PC-9 (cell line): ENCODE measurements around the gene ITCH. TPM values are rescaled to one million over a fixed set of nuclear protein-coding genes. Genes with fewer than 3 reads are reported as not detected.

Experiments
- BruUV-seq: library from RNA; stranded (reverse); fragments of 400-500 nt; replicated peaks from 2 replicates; lab custom pipeline; 2021; lab: Mats Ljungman, UMichigan
- CTCF ChIA-PET: fragments of 300-600 bp; sonication (Branson Sonifier 250); formaldehyde crosslinking; loops from one replicate; lab custom pipeline; 2022; ENCODE audit warnings: antibody characterized with exemption; lab: Charles Lee
- POLR2A ChIA-PET: fragments of 300-600 bp; sonication (Branson Sonifier 250); formaldehyde crosslinking; loops from one replicate; lab custom pipeline; 2022; ENCODE audit warnings: antibody characterized with exemption; ENCODE audit not compliant: unreplicated experiment; lab: Charles Lee
- DNase-seq, 2 experiments: peaks; one replicate each; pipeline versions ENCODE4 v3.0.0 to v3.0.0-alpha.2; 2015 to 2022; ENCODE audit warnings: mixed read lengths in 1 of 2
- H2AFZ ChIP-seq: fragments of 200-600 bp; sonication (generic); 2 replicates; pipeline ENCODE4 v1.8.1; 2017; ENCODE audit warnings: antibody characterized with exemption
- H3F3A ChIP-seq: fragments of 200-600 bp; sonication (generic); 2 replicates; pipeline ENCODE4 v1.8.1; 2017; ENCODE audit warnings: antibody characterized with exemption, mild to moderate bottlenecking, low read depth; ENCODE audit not compliant: insufficient read depth
- H3K27ac ChIP-seq: fragments of 200-600 bp; sonication (generic); 2 replicates; pipeline ENCODE4 v1.6.1; 2016; ENCODE audit warnings: mixed run types
- H3K27me3 ChIP-seq: fragments of 200-600 bp; sonication (generic); 2 replicates; pipeline ENCODE4 v1.6.1; 2016; ENCODE audit warnings: low read depth, mixed run types; ENCODE audit not compliant: insufficient read depth
- H3K36me3 ChIP-seq: fragments of 200-600 bp; sonication (generic); 2 replicates; pipeline ENCODE4 v1.6.1; 2016; ENCODE audit warnings: low read depth, mixed run types
- H3K4me1 ChIP-seq: fragments of 200-600 bp; sonication (generic); replicated peaks from 2 replicates; pipeline ENCODE4 v1.6.1; 2016; ENCODE audit warnings: mixed run types; ENCODE audit not compliant: insufficient read depth
- H3K4me2 ChIP-seq: fragments of 200-600 bp; sonication (generic); 2 replicates; pipeline ENCODE4 v1.6.1; 2017; ENCODE audit warnings: mixed run types
- H3K4me3 ChIP-seq: fragments of 200-600 bp; sonication (generic); 2 replicates; pipeline ENCODE4 v1.6.1; 2016; ENCODE audit warnings: mixed run types
- H3K79me2 ChIP-seq: fragments of 200-600 bp; sonication (generic); 2 replicates; pipeline ENCODE4 v1.6.1; 2017; ENCODE audit warnings: low read depth, mixed run types
- H3K9me2 ChIP-seq: fragments of 200-600 bp; sonication (generic); 2 replicates; pipeline ENCODE4 v1.8.1; 2017; ENCODE audit warnings: mild to moderate bottlenecking; ENCODE audit not compliant: insufficient read depth
- H3K9me3 ChIP-seq: fragments of 200-600 bp; sonication (generic); 2 replicates; pipeline ENCODE4 v1.8.1; 2016; ENCODE audit warnings: low read depth; ENCODE audit not compliant: insufficient read depth
- H4K20me1 ChIP-seq: fragments of 200-600 bp; sonication (generic); 2 replicates; pipeline ENCODE4 v1.8.1; 2017; ENCODE audit not compliant: insufficient read depth
- CTCF ChIP-seq: fragments of 200-600 bp; sonication (generic); conservative IDR thresholded peaks from 2 replicates; pipeline ENCODE4 v1.6.1; 2017; ENCODE audit warnings: mixed run types, antibody characterized with exemption, mild to moderate bottlenecking, moderate library complexity
- EZH2 ChIP-seq: fragments of 200-600 bp; sonication (generic); IDR thresholded peaks from 2 replicates; pipeline ENCODE4 v1.8.0; 2017; ENCODE audit warnings: antibody characterized with exemption, low read depth
- intact Hi-C: fragments of 100-400 bp; cut with micrococcal nuclease; formaldehyde crosslinking; loops from one replicate; pipeline ENCODE4 v1.10.0; 2022; ENCODE audit not compliant: unreplicated experiment
- total RNA-seq: library from RNA; stranded (reverse); gene quantifications from 2 replicates; pipeline ENCODE4 v1.2.3, GENCODE V29; 2021

The ITCH gene
- total RNA-seq, 1 experiment from 2014 or later = 144 TPM

- no peak for DNase-seq
- intact Hi-C loops = no loop called here
- no peak overlapping the region for H3K27ac ChIP-seq
- H3K27me3 ChIP-seq = no peaks in the 10 kb centered on the region
- POLR2A ChIA-PET = no interaction called here
- no peaks in the 10 kb centered on the region for H3K9me2 ChIP-seq
- H3K9me3 ChIP-seq = no peaks in the 10 kb centered on the region
- CTCF ChIA-PET = no interaction called here
- H2AFZ ChIP-seq = no peak overlapping the region
- H3K36me3 ChIP-seq = peaks cover 36% of the 10 kb centered on the region
- TF ChIP-seq CTCF (no peak), EZH2 (no peak)
- H4K20me1 ChIP-seq = no peaks in the 10 kb centered on the region
- H3F3A ChIP-seq = peaks cover 1% of the 10 kb centered on the region; the same call in 1 of the 2 replicates
- peaks cover 3% of the 10 kb centered on the region; the same call in 1 of the 2 replicates for H3K4me1 ChIP-seq
- 0 out of 2 replicates have a peak, but pooled peaks cover 4% of the 10 kb centered on the region for H3K79me2 ChIP-seq
- H3K4me3 ChIP-seq = no peak overlapping the region
- no TSS peak for BruUV-seq
- no peak overlapping the region for H3K4me2 ChIP-seq
These were observed 169.2 kb downstream of the ITCH start for GRCh38 chr20:34532320-34532719.

GRCh38 chr20:34532756-34533155 lies 169.7 kb downstream of the ITCH start:
- no peak overlapping the region for H2AFZ ChIP-seq
- TF ChIP-seq CTCF (no peak), EZH2 (no peak)
- no TSS peak for BruUV-seq

GRCh38 chr20:34534391-34535165 lies 171.5 kb downstream of the ITCH start:
- no peak for DNase-seq
- no peak for TF ChIP-seq EZH2
- no peak for TF ChIP-seq CTCF
- Histone ChIP-seq H3K4me3 (no peak overlapping the region), H2AFZ (no peak overlapping the region), H4K20me1 (no peaks in the 10 kb centered on the region), H3K4me2 (no peak overlapping the region), H3K79me2 (no peaks in the 10 kb centered on the region), H3K36me3 (peaks cover 31% of the 10 kb centered on the region), H3K9me2 (no peaks in the 10 kb centered on the region), H3K27me3 (no peaks in the 10 kb centered on the region), H3K4me1 (no peaks in the 10 kb centered on the region), H3F3A (peaks cover 4% of the 10 kb centered on the region; the same call in 1 of the 2 replicates), H3K27ac (no peak overlapping the region), H3K9me3 (no peaks in the 10 kb centered on the region)
- POLR2A ChIA-PET = no interaction called here
- no TSS peak for BruUV-seq
- intact Hi-C loops = no loop called here
- CTCF ChIA-PET = interaction anchor here (0.6 kb wide), 1 partner anchor 146 kb away, joined by 5 read pairs; no protein-coding TSS in a partner anchor

More at GRCh38 chr20:34532756-34533155, 169.7 kb downstream of the ITCH start:
- 0 out of 2 replicates have a peak, but pooled peaks cover under 1% of the 10 kb centered on the region for H3K79me2 ChIP-seq
- H3K4me2 ChIP-seq = no peak overlapping the region
- ChIA-PET CTCF (no interaction called here), POLR2A (no interaction called here)
- no peaks in the 10 kb centered on the region for H4K20me1 ChIP-seq
- no peak overlapping the region for H3K4me3 ChIP-seq
- intact Hi-C loops = no loop called here
- H3F3A ChIP-seq = no peaks in the 10 kb centered on the region
- no peak overlapping the region for H3K27ac ChIP-seq
- H3K4me1 ChIP-seq = no peaks in the 10 kb centered on the region
- no peaks in the 10 kb centered on the region for H3K27me3 ChIP-seq
- no peaks in the 10 kb centered on the region for H3K9me3 ChIP-seq
- H3K9me2 ChIP-seq = no peaks in the 10 kb centered on the region
- peaks cover 31% of the 10 kb centered on the region for H3K36me3 ChIP-seq
- no peak for DNase-seq
